ES-I3 (cell line): ENCODE measurements around the gene PACS1.

Source experiments
- H3K36me3 ChIP-seq: 2 replicates; pipeline ENCODE4 v1.6.1; 2013; ENCODE audit warnings: mild to moderate bottlenecking, low read length, control low read depth, moderate library complexity; ENCODE audit not compliant: insufficient read depth
- H3K4me1 ChIP-seq: 2 replicates; pipeline ENCODE4 v1.6.1; 2013; ENCODE audit warnings: mild to moderate bottlenecking, control low read depth, low read length; ENCODE audit not compliant: insufficient read depth
- H3K9ac ChIP-seq: 2 replicates; pipeline ENCODE4 v1.6.1; 2013; ENCODE audit warnings: low read depth, mild to moderate bottlenecking, low read length, moderate library complexity
- H3K9me3 ChIP-seq: 2 replicates; pipeline ENCODE4 v1.6.1; 2013; ENCODE audit warnings: mild to moderate bottlenecking, low read length, moderate library complexity; ENCODE audit not compliant: control insufficient read depth, insufficient read depth

The PACS1 gene

GRCh38 chr11:66204412-66204811, 134.3 kb downstream of the PACS1 start:
- H3K36me3 ChIP-seq: no peaks in the 10 kb centered on the region
- H3K4me1 ChIP-seq: no peaks in the 10 kb centered on the region
- no peaks in the 10 kb centered on the region for H3K9me3 ChIP-seq
- H3K9ac ChIP-seq: no peak overlapping the region

DNA sequence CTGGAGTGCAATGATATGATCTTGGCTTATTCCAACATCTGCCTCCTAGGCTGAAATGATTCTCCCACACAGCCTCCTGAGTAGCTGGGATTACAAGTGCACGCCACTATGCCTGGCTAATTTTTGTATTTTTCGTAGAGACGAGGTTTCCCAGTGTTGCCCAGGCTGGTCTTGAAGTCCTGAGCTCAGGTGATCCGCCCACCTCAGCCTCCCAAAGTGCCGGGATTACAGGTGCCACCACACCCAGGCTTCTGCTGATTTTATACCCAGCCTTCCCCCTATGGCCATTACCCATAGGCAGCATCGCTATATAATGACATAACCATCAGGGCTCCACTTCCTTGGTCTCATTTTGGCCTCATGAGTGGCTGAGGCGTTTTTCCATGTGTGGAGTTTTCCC, 137.7 kb downstream of the PACS1 start:
- Histone ChIP-seq H3K4me1 (no peaks in the 10 kb centered on the region), H3K9me3 (no peaks in the 10 kb centered on the region), H3K36me3 (peaks cover 4% of the 10 kb centered on the region; the same call in 1 of the 2 replicates), H3K9ac (no peak overlapping the region)

DNA sequence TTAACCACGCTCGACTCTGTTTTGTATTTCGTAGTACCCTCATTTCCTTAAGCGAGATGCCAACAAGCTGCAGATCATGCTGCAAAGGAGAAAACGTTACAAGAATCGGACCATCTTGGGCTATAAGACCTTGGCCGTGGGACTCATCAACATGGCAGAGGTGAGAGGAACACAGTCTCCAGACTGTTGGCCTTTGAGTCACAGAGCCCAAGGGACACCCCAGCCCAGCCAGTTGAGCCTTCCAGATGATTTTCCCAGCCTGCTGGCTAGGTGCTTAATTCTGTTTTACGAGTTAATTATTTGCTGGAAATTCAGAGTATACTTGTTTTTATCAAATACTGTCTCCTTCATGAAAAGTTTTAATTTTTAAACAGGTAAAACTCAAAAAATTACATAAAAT, 141.0 kb downstream of the PACS1 start:
- H3K36me3 ChIP-seq: peaks cover 4% of the 10 kb centered on the region; the same call in 1 of the 2 replicates
- no peak overlapping the region for H3K9ac ChIP-seq
- no peaks in the 10 kb centered on the region for H3K4me1 ChIP-seq
- H3K9me3 ChIP-seq: no peaks in the 10 kb centered on the region

DNA sequence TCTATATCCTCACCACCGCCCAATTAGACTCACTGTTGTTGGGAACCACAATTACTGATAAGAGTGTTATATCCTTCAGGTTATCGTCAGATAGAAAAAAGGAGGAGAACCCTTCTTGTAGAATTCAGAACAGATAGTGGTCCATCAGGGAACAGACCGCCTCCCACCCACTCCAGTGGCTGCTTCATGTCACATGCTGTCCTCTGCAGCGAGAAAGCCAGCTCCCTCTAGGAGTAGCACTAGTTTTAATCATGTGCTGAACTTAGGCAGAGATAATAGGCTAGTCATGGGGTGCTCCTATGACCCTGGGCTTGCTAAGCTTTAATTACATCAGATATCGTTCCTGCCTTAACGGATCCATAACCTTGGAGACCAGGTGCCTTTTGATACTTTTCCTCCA, 146.8 kb downstream of the PACS1 start:
- Histone ChIP-seq H3K36me3 (no peaks in the 10 kb centered on the region; the same call in 1 of the 2 replicates), H3K9ac (no peak overlapping the region), H3K9me3 (no peaks in the 10 kb centered on the region), H3K4me1 (no peaks in the 10 kb centered on the region; the same call in 1 of the 2 replicates)

- Histone ChIP-seq H3K4me1 (peaks cover 6% of the 10 kb centered on the region; the same call in 1 of the 2 replicates), H3K36me3 (no peaks in the 10 kb centered on the region; the same call in 1 of the 2 replicates), H3K9me3 (no peaks in the 10 kb centered on the region), H3K9ac (no peak overlapping the region)
Measured at GRCh38 chr11:66218036-66218435, 148.0 kb downstream of the PACS1 start.

- no peaks in the 10 kb centered on the region for H3K9me3 ChIP-seq
- no peak overlapping the region for H3K9ac ChIP-seq
- H3K4me1 ChIP-seq: peaks cover 6% of the 10 kb centered on the region; the same call in 1 of the 2 replicates
- H3K36me3 ChIP-seq: no peaks in the 10 kb centered on the region; the same call in 1 of the 2 replicates
Measured at GRCh38 chr11:66218846-66219620, 149.0 kb downstream of the PACS1 start.

DNA sequence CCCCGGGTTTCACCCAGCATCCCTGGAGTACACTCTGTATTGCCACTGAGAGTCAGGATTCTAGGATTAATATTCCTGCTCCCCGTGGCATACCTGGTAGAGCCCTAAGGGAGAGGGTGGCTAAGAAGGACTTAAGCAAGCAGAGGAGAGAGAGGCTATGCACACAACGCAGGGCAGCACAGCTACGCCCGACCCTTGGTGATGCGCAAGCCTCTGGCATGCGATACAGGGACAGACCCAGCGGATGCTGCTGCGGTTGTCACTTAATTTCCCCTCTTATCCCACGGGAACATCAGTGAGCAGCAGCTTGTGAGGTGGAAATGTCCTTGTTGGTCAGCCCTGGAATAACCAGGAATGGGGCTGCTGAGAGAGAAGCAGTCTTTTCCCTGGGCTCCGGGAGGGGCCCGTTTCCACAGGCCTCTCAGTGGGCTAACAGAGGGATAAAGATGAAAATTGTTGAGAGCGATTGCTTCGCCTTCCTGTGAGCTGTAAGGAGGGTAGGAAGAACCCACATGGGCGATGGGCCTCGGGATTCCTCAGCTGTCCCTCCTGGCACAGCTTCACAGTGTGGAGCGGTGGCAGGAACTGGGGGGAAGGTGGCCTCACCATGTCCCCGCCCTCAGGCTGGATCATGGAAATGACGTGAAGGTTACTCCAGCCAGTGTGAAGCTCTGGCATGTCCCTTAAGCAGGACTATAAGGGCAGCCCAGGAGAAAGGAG, 149.9 kb downstream of the PACS1 start:
- Histone ChIP-seq H3K9me3 (no peaks in the 10 kb centered on the region), H3K36me3 (no peaks in the 10 kb centered on the region; the same call in 1 of the 2 replicates), H3K9ac (no peak overlapping the region), H3K4me1 (peaks cover 6% of the 10 kb centered on the region; the same call in 1 of the 2 replicates)

- Histone ChIP-seq H3K9ac (no peak overlapping the region), H3K36me3 (no peaks in the 10 kb centered on the region; the same call in 1 of the 2 replicates), H3K4me1 (peaks cover 6% of the 10 kb centered on the region; the same call in 1 of the 2 replicates), H3K9me3 (no peaks in the 10 kb centered on the region)
Measured at GRCh38 chr11:66220566-66220935, 150.5 kb downstream of the PACS1 start.

GRCh38 chr11:66221012-66221411, 150.9 kb downstream of the PACS1 start:
- Histone ChIP-seq H3K36me3 (no peaks in the 10 kb centered on the region; the same call in 1 of the 2 replicates), H3K4me1 (peaks cover 6% of the 10 kb centered on the region; the same call in 1 of the 2 replicates), H3K9me3 (no peaks in the 10 kb centered on the region), H3K9ac (no peak overlapping the region)

- H3K9me3 ChIP-seq: no peaks in the 10 kb centered on the region
- H3K36me3 ChIP-seq: no peaks in the 10 kb centered on the region; the same call in 1 of the 2 replicates
- H3K4me1 ChIP-seq: peaks cover 6% of the 10 kb centered on the region; the same call in 1 of the 2 replicates
- H3K9ac ChIP-seq: 0 out of 2 replicates have a peak overlapping the region, but pooled peaks have one; percentile 37
Measured at GRCh38 chr11:66221726-66222236, 151.7 kb downstream of the PACS1 start.

GRCh38 chr11:66222358-66223149, 152.5 kb downstream of the PACS1 start:
- Histone ChIP-seq H3K4me1 (peaks cover 6% of the 10 kb centered on the region; the same call in 1 of the 2 replicates), H3K9ac (peak overlapping the region; percentile 37), H3K36me3 (peaks cover under 1% of the 10 kb centered on the region; the same call in 1 of the 2 replicates), H3K9me3 (no peaks in the 10 kb centered on the region)

DNA sequence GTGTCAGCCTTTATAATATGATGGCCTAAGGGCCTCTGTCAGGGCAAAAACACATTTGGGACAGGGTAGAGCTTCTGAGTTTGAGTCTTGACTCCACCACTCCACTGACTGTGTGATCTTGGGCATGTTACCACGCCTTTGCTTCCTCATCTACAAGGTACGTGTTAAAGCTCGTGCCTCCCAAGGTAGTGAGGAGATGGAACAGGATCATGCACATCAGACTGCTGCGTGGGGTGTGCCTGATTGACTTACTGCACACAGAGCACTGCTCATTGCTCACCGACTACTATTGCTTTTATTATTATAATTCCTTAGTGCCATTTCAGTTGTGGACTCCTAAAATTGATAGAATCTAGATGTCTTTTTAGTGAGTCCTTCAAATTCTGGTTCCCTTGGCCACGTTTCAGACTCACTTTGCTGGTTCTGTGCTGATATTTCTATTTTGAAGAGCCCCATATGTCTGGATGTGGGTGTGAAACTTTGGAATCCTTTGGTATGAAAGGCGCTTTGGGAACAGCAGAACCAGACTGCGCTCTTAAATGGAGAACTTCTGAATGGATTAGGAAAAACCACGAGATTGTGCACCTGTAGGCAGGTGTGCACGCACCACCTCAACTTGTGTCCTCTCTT, 154.3 kb downstream of the PACS1 start:
- no peak overlapping the region for H3K9ac ChIP-seq
- peaks cover 4% of the 10 kb centered on the region; the same call in 1 of the 2 replicates for H3K36me3 ChIP-seq
- H3K9me3 ChIP-seq: no peaks in the 10 kb centered on the region
- peaks cover 10% of the 10 kb centered on the region for H3K4me1 ChIP-seq

GRCh38 chr11:66225066-66225465, 155.0 kb downstream of the PACS1 start:
- Histone ChIP-seq H3K9ac (no peak overlapping the region), H3K9me3 (no peaks in the 10 kb centered on the region), H3K4me1 (peaks cover 10% of the 10 kb centered on the region), H3K36me3 (peaks cover 4% of the 10 kb centered on the region; the same call in 1 of the 2 replicates)
